HG02885 (cell line): ENCODE data around the gene CLDN5.

Experiments
- ATAC-seq: cut with Tn5 transposase; IDR thresholded peaks from one replicate; pipeline ENCODE4 v1.9.1; 2021; ENCODE audit warnings: mild to moderate bottlenecking; ENCODE audit not compliant: unreplicated experiment, poor library complexity

Gene CLDN5

DNA sequence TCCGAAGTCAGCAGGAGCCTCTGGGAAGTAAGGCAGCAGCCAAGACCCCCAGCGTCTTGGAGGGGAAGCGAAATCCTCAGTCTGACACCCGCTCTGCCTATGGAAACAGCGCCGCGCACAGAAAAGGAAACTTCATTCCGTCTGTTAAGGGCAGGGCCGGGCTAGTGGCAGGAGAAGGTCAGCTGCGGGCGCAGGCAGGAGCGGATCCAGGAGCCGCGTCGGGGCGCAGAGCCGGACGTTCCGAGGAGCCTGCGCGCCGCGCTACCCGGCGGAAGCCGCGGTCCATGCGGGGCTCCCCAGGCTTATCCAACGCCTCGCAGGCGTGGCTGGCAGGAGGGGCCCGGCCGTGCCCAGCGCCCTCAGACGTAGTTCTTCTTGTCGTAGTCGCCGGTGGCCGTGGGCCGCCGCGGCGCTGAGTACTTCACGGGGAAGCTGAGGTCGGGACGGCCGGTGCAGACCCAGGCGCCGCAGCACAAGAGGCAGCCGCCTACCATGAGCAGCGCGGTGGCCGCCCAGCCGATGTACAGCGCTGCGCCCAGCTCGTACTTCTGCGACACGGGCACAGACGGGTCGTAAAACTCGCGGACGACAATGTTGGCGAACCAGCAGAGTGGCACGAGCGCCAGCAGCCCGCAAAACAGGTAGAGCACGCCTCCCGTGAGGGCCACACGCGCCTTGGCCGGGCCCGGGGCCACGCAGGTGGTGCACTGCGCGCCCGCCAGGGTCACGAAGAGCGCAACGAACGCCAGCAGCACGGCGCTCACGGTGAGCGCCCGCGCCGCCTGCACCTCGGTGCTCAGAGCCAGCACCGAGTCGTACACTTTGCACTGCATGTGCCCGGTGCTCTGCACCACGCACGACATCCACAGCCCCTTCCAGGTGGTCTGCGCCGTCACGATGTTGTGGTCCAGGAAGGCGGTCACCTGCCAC lies 705 bp downstream of the CLDN5 start:
- ATAC-seq, result no peak

DNA sequence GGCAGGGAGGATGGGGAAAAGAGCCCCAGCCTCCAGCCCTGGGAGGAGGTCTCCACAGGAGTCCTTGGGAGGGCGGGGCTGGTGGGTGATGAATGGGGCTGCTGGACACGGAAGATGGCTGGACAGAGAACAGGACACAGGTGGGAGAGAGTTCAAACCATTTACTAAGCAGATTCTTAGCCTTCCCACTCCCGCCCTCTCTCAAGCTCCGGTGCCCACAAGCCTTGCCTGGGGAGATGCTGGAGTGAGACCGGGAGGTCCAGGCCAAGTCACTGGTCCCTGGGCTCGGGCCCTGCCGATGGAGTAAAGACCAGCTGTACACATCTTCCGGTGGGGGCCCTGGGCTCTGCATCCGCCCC lies 1.4 kb downstream of the CLDN5 start:
- ATAC-seq, result no peak

DNA sequence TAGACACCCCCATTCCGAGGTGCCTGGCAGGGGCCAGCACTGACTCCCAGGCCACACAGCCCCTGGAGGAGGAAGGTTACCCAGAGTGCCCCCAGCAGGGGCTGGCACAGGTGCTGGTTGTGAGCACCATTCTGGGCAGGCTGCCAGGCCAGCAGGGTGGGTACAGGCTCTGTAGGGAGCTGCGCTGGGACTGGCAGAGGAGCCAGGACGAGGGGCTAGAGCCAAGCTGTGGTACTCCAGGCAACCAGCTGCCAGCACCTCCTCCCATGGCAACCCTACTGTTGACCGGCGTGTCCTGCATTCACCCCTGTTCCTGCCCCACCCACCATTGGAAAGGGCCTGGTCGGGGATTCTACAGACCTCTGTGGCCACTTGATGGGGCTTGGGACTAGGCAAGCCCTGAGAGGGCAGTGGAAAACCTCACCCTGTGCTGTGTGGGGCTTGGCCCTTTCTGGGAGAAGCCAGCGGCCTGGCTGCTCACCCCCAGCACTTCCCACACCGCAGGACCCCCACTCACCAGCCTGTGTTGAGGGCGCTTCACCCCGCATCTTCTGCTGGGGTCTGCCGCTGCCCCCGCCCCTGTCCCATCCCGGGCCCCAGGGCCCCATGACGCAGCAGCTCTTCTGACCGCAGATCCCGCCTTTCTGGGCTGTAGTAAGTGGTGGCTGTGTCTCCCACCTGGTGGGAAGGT lies 1.9 kb downstream of the CLDN5 start:
- ATAC-seq, result no peak

DNA sequence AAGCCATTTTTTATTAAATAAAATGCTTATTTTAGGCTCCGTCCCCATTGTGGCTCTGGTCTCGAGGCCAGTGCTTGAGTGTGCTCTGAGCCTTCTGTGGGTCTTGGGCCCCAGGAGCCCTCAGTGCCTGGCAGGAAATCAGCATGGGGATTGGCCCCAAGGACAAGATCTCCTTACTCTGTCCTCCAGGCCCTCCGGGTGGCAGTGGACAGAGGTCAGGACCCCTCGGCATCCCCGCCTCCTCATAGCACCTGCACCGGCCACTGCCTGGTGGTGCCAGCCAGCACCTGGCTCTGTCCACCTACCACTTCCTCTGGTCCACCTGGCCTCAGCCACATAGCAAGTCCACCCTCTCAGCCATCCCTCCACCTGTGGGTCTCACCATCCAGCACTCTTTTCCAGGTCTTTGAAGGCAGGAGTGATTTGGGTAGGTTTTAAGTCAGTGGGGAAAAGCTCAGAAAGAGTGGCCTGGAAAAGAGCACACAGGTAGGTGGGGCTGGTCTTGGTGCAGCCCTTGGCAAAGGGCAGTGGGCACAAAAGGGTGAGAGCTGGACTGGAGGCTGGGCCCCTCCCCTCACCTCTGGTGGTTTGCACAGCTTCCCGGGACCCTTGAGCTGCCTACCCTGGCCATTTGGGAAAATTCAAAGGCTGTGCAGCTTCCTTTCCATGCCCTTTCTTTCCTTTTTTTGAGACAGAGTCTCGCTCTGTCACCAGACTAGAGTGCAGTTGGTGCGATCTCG lies 3.5 kb downstream of the CLDN5 start:
- ATAC-seq, result no peak

DNA sequence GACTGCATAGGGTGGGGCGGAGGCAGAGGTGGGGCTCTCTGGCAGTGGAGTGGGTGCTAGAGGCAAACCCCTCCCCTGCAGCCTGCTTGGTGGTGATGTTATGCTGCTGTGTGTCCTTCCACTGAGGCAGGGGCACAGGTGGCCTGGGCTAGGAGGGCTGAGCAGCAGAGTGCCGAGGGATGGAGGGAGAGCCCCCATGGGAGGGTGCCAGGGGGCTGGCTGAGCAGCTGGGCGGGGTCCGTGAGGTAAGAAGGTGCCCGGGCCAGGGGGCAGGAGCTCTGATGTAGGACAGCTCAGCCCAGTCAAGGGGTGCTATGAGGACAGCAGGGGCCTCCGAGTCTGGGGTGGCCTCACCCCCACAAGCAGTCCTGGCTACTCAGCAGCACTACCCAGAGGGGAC lies 4.2 kb downstream of the CLDN5 start:
- no peak for ATAC-seq

DNA sequence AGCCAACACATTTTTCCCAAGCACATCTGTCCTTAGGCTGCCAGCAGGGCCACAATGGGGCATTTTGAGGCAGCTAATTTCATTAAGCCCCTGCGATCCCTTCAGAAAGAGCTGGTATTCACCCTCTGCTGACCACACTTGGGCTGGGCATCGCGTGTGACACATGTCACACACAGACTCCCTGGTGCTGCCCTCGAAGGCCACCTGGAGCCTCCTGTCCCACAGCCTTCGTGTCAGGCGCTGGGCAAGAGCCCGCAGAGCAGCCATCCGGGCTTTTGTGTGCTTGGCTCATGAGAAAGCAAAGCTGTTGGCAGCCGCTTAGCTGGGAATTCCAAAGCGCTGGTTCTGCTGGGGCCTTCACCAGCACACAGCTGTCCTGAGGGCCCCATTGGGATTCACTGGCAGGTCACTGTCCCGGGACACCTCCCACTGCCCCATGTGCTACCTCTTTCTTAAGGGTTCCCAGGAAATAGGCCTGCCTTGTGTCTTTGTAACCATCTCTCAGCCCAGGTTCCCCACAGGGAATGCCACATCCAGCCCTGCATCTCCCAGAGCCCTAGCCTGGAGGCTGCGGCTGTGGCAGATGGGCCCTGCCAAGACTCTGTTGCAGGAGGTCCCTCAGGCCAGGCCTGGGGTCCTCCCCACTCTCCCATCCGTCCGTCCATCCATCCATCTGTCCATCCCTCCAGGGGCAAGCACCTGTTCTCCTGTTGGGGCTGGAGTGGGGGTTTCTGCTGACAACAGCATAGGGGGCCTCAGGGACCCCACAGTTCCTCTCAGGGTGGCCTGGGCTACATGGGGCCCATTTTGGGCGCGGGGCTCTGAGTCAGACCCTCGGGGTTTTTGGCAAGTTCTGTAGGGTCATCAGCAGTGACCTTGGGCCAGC lies 4.9 kb downstream of the CLDN5 start:
- no peak for ATAC-seq

DNA sequence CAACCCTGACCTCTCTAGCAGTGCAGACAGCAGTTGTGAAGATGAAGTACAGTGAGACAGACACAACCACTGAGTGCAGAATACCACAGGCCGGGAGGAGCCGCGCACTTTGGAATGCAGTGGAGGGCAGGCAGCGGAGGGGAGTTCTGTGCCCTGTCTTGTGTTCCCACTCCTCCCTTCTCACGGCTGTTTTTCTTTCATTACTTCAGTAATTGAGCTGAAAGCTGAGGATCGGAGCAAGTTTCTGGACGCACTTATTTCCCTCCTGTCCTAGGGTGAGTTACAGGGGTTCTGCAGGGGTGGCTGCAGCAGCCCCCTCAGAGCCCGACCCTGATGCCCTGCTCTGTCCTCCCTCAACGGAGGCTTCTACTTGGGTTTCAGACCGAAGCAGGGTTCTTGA lies 5.6 kb downstream of the CLDN5 start:
- ATAC-seq, result no peak

DNA sequence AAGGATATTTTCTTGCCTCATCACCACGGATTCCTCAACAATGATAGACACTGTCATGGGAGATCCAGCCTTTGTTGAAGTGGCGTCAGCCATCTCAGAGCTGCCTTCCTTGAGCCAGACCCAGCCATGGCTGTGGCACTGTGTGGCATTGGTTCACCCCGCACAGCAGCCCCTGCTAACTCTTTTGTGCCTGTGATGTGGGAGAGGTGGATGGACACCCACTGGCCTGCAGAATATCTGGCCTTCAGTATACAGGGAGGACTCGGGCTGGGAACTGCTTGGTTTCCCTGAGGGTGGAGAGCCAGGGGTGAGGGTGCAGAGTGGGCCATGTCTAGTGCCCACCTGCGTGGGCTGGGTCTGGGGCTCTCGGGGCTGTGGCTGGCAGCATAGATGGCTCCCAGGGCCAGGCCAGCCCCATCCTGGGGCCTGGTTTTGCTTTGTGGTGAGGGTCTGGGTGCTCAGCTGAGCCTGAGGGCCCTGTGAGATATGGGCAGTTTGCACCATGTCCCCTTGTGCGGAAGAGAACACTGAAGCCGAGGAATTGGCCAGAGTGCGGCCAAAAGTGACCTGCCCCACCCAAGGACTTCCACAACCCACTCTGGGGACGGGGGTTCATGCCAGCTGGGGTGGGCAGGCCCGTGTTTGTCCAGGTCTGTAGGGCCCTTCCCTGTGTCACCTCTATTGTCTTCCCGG lies 6.1 kb downstream of the CLDN5 start:
- ATAC-seq, result no peak

DNA sequence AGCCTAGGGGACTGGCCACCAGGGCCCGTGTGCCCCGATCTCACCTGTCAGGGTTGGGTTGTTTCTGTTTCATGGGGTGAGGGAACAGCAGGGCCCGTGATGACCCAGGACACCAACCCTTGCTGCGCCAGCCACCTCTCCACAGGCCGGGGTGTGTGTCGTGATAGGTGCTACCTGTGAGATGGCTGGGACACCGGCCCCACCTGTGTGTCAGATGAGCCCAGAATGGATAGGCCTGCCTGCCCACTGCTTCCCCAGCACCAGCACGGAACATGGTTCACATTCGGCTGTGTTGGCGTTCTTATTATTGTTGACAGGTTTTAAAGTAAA lies 7.1 kb downstream of the CLDN5 start:
- ATAC-seq, result no peak

DNA sequence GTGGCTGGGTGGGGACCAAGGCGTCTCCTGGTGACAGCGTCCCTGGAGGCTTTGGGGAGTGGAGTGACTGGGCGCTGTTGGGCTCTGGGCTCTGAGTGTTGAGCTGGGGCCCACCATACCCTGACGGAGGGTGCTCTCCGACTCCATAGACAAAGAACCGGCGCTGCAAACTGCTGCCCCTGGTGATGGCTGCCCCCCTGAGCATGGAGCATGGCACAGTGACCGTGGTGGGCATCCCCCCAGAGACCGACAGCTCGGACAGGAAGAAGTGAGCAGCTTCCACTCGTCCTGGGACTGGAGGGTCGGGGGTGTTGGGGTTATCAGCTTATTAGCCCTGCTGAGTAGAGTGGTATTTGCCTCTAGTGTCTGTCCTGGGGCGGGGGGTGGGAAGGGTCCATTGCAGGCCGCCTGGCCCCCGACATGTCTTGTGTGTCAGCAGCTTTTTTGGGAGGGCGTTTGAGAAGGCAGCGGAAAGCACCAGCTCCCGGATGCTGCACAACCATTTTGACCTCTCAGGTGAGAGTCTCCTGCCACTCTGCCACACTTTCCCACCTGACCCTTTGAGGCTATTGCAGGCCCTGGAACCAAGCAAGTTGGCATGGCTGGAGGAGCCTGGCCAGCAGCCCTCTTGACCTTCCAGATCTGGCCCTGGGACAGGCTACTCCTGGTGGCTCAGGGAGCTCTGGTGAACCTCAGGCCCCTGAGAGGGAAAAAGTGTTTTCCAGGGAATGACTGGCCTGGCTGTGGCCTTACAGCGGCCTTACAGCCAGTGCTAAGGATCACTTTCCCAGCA lies 7.6 kb downstream of the CLDN5 start:
- no peak for ATAC-seq

DNA sequence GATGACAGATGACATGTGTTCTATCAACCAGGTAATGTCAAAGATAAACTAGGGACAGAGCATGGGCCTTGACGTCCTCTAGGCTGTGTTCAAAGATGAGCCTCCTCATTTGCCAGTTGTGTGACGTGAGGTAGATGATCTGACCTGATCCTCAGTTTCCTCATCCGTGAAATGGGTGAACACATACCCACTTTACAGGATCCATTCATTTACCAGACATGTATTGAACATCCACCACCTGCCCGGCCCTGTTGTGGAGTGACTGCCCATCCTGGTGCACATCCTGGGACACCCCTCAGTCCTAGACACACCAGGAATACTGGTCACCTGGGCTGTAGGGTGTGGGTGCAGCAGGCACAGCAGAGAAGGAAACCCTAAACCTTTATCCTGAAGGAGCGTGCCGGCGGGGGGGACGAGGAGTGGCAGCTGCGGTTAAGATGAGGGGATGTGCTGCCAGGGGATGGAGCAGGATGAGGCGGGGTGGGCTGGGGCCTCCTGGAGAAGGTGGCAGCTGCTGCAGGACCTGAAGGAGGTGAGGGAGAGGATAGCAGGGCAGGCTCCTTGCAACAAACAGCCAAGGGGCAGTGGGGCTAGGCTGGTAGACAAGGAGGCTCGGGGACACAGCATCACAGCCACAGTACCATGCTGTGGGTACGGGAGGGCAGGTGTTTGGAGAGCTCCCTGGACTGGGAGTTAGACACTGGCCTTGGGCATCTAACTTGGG lies 8.4 kb downstream of the CLDN5 start:
- no peak for ATAC-seq

DNA sequence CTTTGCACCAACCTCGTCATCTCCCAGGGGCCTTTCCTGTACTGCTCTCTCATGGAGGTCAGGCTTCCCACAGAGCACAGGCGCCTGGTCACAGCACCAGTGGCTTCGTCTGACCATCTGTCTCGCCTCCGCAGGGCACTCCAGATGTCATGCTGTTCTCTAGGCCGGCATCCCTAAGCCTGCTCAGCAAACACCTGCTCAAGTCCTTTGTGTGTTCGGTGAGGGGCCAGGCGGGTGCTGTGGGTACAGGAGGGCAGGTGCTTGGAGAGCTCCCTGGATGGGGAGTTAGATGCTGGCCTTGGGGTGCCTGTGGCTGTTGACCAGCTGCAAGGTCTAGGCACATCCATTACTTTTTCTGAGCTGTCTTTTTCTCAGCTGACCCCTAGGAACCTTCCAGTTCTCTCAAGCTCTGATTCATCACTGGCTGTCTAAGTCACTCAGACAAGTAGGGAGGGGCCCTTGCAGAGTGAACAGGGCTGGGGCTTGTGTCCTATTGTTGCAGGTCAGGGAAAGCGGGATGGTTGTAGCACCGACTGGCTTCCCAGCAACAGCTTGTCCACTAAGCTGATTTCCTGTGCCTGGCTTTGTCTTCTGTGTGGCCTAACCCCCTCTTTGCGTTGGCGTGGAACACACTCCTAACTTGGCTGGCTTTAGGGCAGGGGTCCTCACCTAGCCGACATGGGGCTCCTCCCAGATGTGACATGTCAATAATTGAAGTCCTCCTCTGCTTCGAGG lies 9.2 kb downstream of the CLDN5 start:
- no peak for ATAC-seq

DNA sequence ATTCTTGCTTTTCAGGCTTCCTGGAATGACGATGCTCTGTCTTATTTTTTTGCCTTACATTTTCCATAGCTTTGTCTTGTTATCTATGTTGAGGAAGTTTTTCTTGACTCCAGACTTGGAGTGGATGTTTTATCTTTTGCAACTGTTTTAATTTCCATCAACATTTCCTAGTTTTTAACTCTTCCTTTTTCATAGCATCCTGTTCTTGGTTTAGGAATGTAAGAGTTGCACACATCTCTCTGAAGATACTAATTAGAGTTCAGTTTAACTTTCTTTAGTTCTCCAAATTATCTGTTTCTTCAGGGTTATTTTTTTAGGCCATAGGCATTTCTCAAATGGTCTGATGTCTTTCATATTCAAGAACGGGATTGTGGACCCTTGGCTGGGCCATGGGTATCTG lies 10.4 kb downstream of the CLDN5 start:
- no peak for ATAC-seq

DNA sequence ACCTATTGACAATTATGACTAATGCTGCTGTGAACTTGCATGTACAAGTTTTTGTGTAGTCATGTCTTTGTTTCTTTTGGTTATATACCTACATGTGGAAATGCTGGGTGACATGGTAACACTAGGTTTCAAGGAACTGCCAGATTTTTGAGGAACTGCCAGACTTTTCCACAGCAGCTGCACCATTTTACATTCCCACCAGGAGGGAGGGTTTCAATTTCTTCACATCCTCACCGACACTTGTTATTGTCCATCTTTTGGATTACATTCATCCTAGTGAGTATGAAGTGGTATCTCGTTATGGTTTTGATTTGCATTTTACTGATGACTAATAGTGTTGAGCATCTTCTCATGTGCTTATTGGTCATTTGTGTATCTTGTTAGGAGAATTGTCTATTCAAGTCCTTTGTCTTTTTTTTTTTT lies 13.3 kb downstream of the CLDN5 start:
- ATAC-seq, result no peak

DNA sequence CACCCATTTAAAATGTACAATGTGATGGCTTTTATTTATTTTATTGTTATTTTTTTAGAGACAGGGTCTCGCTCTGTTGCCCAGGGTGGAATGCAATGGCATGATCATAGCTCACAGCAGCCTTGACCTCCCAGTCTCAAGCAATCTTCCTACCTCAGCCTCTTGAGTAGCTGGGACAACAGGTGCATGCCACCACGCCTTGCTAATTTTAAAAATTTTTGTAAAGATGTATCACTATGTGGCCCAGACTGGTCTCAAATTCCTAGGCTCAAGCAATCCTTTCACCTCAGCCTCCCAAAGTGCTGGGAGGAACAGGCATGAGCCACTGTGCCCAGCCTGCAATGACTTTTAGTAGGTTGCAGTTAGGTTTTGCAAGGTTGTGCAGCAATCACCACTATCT lies 14.3 kb downstream of the CLDN5 start:
- ATAC-seq, result no peak

DNA sequence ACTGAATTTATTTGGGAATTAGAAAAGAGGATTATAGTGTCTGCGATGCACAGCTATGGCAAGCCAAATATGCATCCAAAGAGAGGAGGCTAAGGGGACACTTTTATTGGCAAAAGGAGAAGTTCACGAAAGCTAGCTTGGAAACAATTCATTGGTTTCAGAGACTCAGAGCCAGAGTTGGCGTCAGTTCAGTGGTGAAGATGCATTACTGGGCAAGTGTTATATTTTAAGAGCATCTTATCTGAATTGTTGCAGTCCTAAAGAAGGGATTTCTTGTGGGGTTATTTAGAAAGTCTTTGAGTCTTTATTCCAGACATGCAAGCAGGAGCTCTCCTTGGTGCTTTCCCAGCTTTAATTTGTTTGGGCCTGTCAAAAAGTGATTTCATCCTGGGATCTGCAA lies 15.0 kb downstream of the CLDN5 start:
- no peak for ATAC-seq

DNA sequence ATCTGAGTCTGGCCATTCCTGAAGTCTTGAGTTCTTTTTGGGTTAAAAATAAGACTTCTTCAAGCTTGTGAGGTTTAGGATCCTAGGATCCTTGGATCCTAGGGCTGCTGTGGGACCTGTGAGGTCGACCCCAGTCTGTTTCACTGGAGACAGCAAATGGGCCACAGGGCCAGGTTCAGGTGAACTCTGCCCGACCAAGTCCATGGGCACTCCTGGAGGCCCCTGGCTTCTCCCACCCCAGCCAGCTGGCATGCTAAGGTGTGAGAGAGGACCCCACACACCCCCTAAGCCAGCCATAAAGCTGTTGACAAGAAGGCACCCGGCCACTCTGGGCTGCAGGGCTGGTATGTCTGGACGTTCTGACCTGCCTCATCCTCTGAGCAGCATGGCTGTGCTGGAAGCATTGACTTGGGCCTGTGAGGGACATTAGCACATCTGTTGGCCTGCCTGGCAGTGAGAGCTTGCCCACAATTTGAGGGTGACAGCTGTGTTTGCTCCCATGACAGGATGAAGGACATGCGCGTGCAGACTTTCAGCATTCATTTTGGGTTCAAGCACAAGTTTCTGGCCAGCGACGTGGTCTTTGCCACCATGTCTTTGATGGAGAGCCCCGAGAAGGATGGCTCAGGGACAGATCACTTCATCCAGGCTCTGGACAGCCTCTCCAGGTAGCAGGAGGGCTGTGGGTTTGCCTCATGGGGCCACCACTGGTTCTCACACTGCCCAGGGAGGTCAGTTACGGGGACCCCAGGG lies 16.0 kb downstream of the CLDN5 start:
- no peak for ATAC-seq
